Fibroblast of skin of scalp (primary cell): Measurements from ENCODE around the gene HPCA.
A peak's percentile ranks its signal among the peaks of the same experiment; 100 is the strongest.

Source experiments
- DNase-seq: peaks from one replicate; pipeline ENCODE4 v3.0.0-alpha.2; 2013

Gene HPCA

DNA sequence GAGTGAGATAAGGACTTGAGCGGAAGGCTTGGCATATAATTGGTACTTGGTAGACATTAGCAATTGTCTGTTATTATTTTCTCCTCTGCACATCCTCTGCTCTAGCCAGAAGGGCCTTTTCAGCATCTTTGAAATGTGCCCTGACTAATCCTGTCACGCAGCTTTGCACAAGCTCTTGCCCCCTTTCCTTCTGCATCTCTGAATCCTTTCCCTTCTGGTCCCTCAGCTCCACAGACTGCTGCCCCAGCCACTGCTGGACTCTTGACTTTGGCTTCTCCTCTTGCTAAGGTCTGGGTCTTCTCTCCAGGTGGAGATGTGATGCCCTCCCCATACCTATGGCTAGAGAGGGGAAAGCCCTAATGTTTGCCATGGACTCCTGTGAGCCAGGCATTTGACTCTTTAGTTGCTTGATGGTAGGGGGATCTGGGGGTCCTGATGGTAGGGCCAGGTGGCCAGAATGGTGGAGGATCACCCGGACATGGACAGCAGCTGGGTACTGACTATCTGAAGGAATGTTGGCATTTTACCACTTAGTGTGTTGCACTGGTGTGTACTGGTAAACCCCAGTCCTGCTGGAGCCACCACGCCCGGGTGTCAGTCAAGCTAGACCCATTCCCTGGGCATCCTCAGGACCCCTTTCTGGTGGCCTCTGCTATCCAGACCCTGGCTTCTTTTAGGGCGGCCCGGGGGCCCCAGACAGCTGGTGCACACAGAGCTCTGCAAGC, 4.4 kb downstream of the HPCA start:
- no peak for DNase-seq

DNA sequence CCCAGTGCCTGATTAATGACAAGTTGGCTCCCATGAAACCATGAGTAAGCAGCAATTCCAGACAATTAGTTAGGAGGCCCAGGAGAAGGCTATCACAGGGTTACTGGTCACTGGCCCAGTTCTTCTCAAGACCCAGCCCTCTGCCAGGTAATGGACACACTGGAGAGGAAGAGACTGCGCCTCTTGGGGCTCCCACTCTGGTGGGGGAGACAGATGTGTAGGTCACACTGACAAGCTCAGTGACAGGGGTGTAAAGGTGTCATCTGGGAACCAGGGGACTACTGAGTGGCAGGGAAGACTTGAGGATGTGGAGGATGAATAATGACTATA, 4.9 kb downstream of the HPCA start:
- DNase-seq: no peak

DNA sequence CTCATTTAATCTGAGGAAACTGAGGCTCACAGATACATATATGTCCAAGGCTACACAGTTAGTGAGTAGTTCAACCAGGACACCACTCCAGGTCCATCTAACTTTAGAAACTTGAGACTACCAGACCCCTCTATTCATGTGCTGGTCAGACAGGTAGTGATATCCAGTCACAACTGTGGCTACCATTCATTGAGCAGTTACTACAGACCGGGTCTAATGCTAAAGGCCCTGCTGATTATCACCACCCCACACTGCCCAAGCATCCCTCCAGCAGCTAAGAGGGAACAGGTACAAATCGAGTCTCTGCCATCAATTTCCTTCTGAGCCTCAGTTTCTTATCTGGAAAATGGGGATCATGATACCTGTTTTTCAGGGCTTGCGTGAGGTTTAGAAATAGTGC, 5.3 kb downstream of the HPCA start:
- DNase-seq: no peak

DNA sequence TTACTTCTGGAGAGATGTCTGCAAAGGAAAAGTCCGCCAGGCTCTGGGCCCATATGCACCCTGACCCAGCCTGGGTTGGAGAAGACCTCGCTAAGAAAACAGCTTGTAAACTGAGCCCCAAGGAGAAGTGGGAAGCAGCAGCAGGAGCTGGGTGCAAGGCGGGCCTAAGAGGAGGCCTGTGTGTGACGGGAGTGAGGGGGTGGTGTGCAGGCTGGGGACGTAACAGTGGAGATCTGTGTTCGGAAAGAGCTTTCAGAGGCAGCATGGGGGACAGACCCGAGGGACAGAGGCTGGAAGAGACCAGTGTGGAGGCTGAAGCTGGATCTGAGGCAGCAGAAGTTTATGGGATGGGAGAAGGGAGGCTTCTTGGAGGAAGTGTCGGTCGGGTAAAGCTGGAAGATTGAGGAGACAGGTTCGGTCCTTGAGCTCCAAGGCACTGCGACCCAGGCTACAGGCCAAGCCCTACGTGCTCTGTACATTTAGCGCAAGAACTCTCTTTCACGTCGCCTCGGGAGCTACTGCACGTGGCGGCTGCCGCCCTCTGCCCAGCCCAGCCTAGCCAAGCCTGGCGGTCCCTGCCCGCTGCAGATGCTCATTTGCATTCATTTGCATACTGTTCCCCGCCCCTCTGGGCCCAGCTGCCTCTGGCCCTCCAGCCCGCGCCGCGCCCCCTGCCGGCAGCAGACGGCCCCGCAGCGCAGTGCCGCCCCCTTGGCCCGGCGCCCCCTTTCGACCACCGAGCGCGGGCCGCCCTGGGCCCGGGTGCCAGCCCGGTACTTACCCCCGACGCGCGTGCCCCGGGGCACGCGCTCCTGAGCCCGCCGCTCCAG, 6.3 kb downstream of the HPCA start:
- peak; percentile 44 for DNase-seq

DNA sequence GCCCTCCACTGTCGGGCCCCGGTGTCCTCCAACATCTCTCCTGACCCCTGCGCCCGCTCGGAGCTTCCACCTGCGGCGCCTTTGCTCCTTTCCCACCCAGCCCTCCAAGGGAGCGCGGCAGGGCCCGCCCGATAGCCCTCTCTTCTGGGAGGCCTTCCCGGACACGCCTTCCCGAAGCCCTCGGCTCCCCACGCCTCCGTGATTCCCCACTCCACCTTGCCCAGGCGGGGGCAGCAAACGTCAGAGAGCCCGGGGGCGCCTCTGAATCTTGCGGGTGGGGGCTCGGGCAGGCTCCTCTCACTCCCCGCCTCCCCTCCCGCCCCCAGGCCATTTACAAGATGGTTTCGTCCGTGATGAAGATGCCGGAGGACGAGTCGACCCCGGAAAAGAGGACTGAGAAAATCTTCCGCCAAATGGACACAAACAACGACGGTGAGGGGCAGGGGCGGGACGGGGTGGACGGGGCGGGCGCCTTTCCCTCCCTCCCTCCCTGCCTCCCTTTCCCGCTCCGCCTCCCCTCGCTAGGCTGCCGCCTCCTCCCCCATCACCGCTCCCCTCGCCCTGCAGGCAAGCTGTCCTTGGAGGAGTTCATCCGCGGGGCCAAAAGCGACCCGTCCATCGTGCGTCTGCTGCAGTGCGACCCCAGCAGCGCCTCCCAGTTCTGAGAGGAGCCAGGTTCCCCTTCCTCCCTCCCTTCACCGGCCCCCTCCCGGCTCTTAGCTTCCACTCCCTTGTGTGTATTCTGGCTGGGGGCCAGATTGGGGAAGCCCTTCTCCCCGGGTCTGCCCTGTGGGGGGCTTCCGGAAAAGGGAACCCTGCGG, 7.1 kb downstream of the HPCA start:
- peak; percentile 27 for DNase-seq

- DNase-seq: no peak
Measured at GRCh38 chr1:32894019-32894600, 7.8 kb downstream of the HPCA start.

DNA sequence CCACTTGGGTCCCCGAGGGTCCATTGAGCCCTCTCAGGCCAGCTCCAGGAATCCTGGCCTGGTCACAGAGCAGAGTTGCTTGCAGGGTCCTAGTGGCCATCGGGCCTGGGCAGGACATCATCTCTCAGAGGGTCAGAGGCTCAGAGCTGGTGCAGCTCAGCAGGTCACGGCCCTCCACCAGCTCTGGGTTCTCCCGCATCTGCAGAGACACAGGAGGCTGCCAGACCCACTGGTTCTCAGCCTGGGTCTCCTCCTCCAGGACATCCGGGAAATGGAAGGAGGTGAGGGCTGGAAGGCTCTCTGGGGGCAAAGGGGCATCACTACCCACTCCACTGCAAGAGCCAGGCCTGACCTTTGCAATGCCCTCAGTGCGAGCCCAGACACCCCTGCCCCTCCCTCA, 8.4 kb downstream of the HPCA start:
- DNase-seq: no peak

DNA sequence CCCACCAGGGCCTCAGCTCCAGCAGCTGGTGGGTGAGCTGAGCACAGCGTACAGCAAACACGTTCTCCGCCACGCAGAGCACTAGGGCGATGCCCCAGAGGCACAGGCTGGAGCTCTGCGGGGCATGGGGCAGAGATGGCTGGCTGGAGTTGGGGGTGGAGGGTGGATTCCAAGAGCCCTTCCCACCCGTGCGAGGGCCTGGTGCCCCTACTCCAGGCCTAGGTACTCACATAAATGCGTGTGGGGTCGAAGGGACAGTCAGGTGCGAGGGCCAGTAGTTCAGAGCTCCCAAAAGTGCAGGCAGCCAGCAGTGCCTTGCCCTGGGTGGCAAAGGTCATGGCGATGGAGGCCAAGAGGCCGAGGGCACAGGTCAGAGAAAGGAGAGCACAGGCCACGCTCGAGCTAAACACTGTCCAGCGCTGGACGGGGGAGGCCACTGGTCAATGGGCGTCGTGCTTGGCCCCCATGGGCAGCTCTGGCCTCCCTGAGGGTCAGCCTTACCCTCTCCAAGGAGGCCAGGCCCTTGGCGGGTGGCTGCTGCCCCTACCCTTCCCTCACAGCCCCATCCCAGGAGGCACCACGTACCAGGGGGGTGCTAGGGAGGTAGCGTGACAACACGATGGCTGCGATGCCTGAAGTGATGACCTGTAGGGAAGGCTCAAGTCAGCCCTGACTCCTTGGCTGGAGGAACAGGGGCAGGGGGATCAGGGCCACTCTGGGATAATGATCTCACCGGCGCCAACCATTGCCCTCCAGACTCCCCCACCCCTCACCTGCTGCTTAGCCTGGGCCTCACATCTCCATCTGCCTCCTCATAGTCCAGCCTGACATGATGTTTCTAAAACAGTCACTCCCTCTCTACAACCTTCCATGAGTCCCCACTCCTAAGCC, 9.3 kb downstream of the HPCA start:
- no peak for DNase-seq

DNA sequence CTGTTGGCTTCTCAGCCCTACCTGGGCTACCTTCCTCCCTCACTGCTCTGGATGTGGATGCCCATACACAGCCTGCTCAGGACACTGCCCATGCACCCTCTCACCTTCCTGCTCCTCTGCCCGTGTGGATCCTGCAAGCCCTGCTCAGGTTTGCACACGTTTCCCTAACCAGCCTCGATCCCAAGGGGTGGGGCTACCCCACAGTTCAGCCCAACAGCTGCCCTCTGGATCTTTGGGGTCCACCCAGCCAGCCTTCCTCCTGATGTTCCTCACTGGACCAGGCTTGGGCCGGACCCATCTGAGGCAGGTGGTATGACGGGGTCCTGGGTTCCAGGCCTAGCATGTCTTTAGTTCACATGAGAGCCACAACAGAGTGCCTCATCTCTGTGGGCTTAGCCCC, 10.2 kb downstream of the HPCA start:
- DNase-seq: no peak

- DNase-seq: no peak
Measured at GRCh38 chr1:32897082-32898049, 11.1 kb downstream of the HPCA start.

GRCh38 chr1:32898056-32898455, 11.8 kb downstream of the HPCA start:
- no peak for DNase-seq

GRCh38 chr1:32898958-32899357, 12.7 kb downstream of the HPCA start:
- DNase-seq: no peak

- DNase-seq: no peak
Measured at GRCh38 chr1:32899586-32900296, 13.4 kb downstream of the HPCA start.

- DNase-seq: no peak
Measured at GRCh38 chr1:32900371-32900955, 14.2 kb downstream of the HPCA start.

DNA sequence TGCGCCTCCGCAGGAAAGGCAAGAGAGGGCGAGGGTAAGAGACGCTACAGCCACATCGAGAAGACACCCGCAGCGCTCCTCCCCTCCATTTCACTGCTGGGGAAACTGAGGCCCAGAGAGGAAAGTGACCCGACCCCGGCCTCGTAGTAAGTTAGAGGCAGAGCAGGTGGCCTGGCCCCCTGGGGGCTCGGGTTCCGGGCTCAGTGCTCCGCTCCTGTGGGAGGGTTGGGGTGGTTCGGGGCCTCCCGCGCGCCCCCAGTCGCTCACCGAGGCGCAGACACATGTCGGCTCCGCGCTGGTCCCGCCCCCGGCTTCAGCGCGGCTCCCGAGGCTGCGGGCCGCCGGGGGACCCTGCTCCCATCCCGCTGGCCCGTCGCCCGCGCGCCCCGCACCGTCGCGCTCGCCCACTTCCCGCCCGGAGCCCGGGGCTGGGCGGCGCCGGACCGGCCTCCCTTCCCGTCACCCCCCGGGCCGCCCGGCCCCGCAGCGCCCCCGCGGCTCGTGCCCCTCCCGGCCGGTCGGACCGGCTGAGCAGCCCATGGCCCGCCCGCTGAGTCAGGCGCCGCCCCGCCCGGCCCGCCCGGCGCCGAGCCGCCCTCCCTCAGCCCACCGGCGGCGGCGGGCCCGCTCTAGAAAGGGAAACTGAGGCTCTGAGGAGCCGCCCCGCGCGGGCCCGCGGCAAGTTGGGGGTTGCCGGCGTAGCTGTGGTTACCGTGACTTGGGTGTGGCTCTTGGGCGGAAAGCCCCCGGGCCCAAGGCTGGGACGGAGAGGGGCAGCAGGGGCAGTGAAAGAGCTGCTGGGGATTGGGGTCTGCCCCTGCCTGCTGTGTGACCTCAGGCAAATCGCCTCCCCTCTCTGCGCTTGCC, 14.9 kb downstream of the HPCA start, which contains the start of gene TMEM54:
TSS of gene TMEM54 (minus strand) at position 434 of the 867 bp plus-strand sequence. CDS start at position 283, 151 bp downstream.
- no peak for DNase-seq

- no peak for DNase-seq
Measured at GRCh38 chr1:32901823-32902534, 15.7 kb downstream of the HPCA start.

GRCh38 chr1:32902535-32902920, 16.2 kb downstream of the HPCA start:
- no peak for DNase-seq
